Glutamatergic neuron (in vitro differentiated cells): ENCODE data around the gene DOK1. TPM values are rescaled to one million over a fixed set of nuclear protein-coding genes. Genes with fewer than 3 reads are reported as not detected.

ENCODE experiments used
- DNase-seq: peaks from one replicate; pipeline ENCODE4 v3.0.0; 2022
- H3K27ac Mint-ChIP-seq: one replicate; pipeline ENCODE4 v1.8.0; 2020; ENCODE audit warnings: mild to moderate bottlenecking, mixed read lengths, inconsistent platforms; ENCODE audit not compliant: unreplicated experiment
- H3K27me3 Mint-ChIP-seq: one replicate; pipeline ENCODE4 v1.8.0; 2020; ENCODE audit warnings: mild to moderate bottlenecking, moderate library complexity, mixed read lengths, inconsistent platforms; ENCODE audit not compliant: unreplicated experiment
- H3K36me3 Mint-ChIP-seq: one replicate; pipeline ENCODE4 v1.8.0; 2020; ENCODE audit warnings: mild to moderate bottlenecking, mixed read lengths, inconsistent platforms; ENCODE audit not compliant: unreplicated experiment
- H3K4me1 Mint-ChIP-seq: one replicate; pipeline ENCODE4 v1.8.0; 2020; ENCODE audit warnings: mild to moderate bottlenecking, low read depth, mixed read lengths, inconsistent platforms; ENCODE audit not compliant: unreplicated experiment
- H3K4me3 Mint-ChIP-seq: one replicate; pipeline ENCODE4 v1.8.0; 2020; ENCODE audit warnings: mild to moderate bottlenecking, mixed read lengths, inconsistent platforms; ENCODE audit not compliant: unreplicated experiment
- H3K9me3 Mint-ChIP-seq: one replicate; pipeline ENCODE4 v1.8.0; 2020; ENCODE audit warnings: mild to moderate bottlenecking, moderate library complexity, mixed read lengths, inconsistent platforms; ENCODE audit not compliant: unreplicated experiment
- CTCF ChIP-seq: fragments of 200-600 bp; sonication (generic); IDR thresholded peaks from one replicate; pipeline ENCODE4 v1.5.0; 2021; ENCODE audit not compliant: partially characterized antibody, unreplicated experiment
- total RNA-seq: library from RNA; stranded (reverse); fragmentation: NEBNext Ultra II Directional; extraction: Animal tissue kit (Norgen Biotek cat#: 25700); gene quantifications from one replicate; pipeline ENCODE4 v1.2.1, GENCODE V29; 2021; ENCODE audit not compliant: unreplicated experiment

Gene DOK1
- total RNA-seq, 1 donor from 2014 or later, result 14.0 TPM

- H3K4me3 Mint-ChIP-seq, result no peak overlapping the region
- peaks cover 6% of the 10 kb centered on the region for H3K4me1 Mint-ChIP-seq
- H3K9me3 Mint-ChIP-seq, result no peaks in the 10 kb centered on the region
- no peaks in the 10 kb centered on the region for H3K36me3 Mint-ChIP-seq
- no peak overlapping the region for H3K27ac Mint-ChIP-seq
- H3K27me3 Mint-ChIP-seq, result peaks cover 6% of the 10 kb centered on the region
- no peak for TF ChIP-seq CTCF
- no peak for DNase-seq
These were observed 16.5 kb downstream of the DOK1 start for GRCh38 chr2:74571058-74571457.

GRCh38 chr2:74572178-74572925, 17.8 kb downstream of the DOK1 start:
- no peak for DNase-seq
- H3K4me1 Mint-ChIP-seq, result peaks cover 13% of the 10 kb centered on the region
- TF ChIP-seq CTCF, result no peak
- peaks cover 2% of the 10 kb centered on the region for H3K9me3 Mint-ChIP-seq
- H3K27ac Mint-ChIP-seq, result no peak overlapping the region
- no peak overlapping the region for H3K4me3 Mint-ChIP-seq
- H3K27me3 Mint-ChIP-seq, result peaks cover 4% of the 10 kb centered on the region
- no peaks in the 10 kb centered on the region for H3K36me3 Mint-ChIP-seq

- Mint-ChIP-seq H3K4me1 (peaks cover 13% of the 10 kb centered on the region), H3K27ac (no peak overlapping the region), H3K36me3 (no peaks in the 10 kb centered on the region), H3K9me3 (peaks cover 3% of the 10 kb centered on the region), H3K4me3 (no peak overlapping the region), H3K27me3 (peaks cover 2% of the 10 kb centered on the region)
- no peak for TF ChIP-seq CTCF
- no peak for DNase-seq
These were observed 19.4 kb downstream of the DOK1 start for GRCh38 chr2:74573747-74574562.

- H3K9me3 Mint-ChIP-seq, result peaks cover 3% of the 10 kb centered on the region
- H3K27ac Mint-ChIP-seq, result no peak overlapping the region
- H3K4me1 Mint-ChIP-seq, result peaks cover 13% of the 10 kb centered on the region
- no peak overlapping the region for H3K4me3 Mint-ChIP-seq
- H3K36me3 Mint-ChIP-seq, result no peaks in the 10 kb centered on the region
- no peak for TF ChIP-seq CTCF
- no peak for DNase-seq
- no peaks in the 10 kb centered on the region for H3K27me3 Mint-ChIP-seq
These were observed 20.8 kb downstream of the DOK1 start for GRCh38 chr2:74575320-74575719.
